Endodermal cell (in vitro differentiated cells): ENCODE results near the gene SMG5. TPM values are rescaled to one million over a fixed set of nuclear protein-coding genes. Genes with fewer than 3 reads are reported as not detected.
A peak's percentile ranks its signal among the peaks of the same experiment; 100 is the strongest.

Experiments used
- DNase-seq: peaks from one replicate; pipeline ENCODE4 v3.0.0-alpha.2; 2017
- H3K27ac ChIP-seq: 2 replicates; pipeline ENCODE4 v1.5.1; 2013; ENCODE audit warnings: mild to moderate bottlenecking, low read depth, low read length, moderate library complexity
- H3K27me3 ChIP-seq: 2 replicates; pipeline ENCODE4 v1.6.1; 2013; ENCODE audit warnings: mild to moderate bottlenecking, low read length, moderate library complexity; ENCODE audit not compliant: insufficient read depth, control insufficient read depth, poor library complexity, severe bottlenecking
- H3K36me3 ChIP-seq: 2 replicates; pipeline ENCODE4 v1.7.0; 2013; ENCODE audit warnings: mild to moderate bottlenecking, low read length, moderate library complexity; ENCODE audit not compliant: control insufficient read depth, insufficient read depth
- H3K4me1 ChIP-seq: one replicate; pipeline ENCODE4 v1.7.0; 2013; ENCODE audit warnings: low read length; ENCODE audit not compliant: control insufficient read depth, insufficient read depth
- H3K4me3 ChIP-seq: 2 replicates; pipeline ENCODE4 v1.5.1; 2013; ENCODE audit warnings: mild to moderate bottlenecking, low read length, moderate library complexity
- H3K9ac ChIP-seq: 2 replicates; pipeline ENCODE4 v1.6.1; 2013; ENCODE audit warnings: mild to moderate bottlenecking, low read length, moderate library complexity; ENCODE audit not compliant: poor library complexity, severe bottlenecking; ENCODE audit errors: extremely low read depth
- H3K9me3 ChIP-seq: 2 replicates; pipeline ENCODE4 v1.6.1; 2013; ENCODE audit warnings: mild to moderate bottlenecking, low read length, moderate library complexity; ENCODE audit not compliant: control insufficient read depth
- H3K27ac Mint-ChIP-seq: 2 replicates; pipeline ENCODE4 v1.8.0; 2020; ENCODE audit warnings: mixed read lengths
- H3K27me3 Mint-ChIP-seq: 2 replicates; pipeline ENCODE4 v1.8.0; 2021; ENCODE audit warnings: mild to moderate bottlenecking, mixed read lengths; ENCODE audit not compliant: insufficient read depth
- H3K36me3 Mint-ChIP-seq: 2 replicates; pipeline ENCODE4 v1.8.0; 2020; ENCODE audit warnings: low read depth, mixed read lengths
- H3K4me1 Mint-ChIP-seq: 2 replicates; pipeline ENCODE4 v1.8.0; 2020; ENCODE audit warnings: mixed read lengths
- H3K4me3 Mint-ChIP-seq: 2 replicates; pipeline ENCODE4 v1.8.0; 2020; ENCODE audit warnings: mild to moderate bottlenecking, moderate library complexity, mixed read lengths
- H3K9me3 Mint-ChIP-seq: 2 replicates; pipeline ENCODE4 v1.8.0; 2020; ENCODE audit warnings: mild to moderate bottlenecking, mixed read lengths
- WGBS, 2 experiments: methylation state at CpG; one replicate each; pipeline versions ENCODE4 v1.1.5 to v1.1.7; 2013; ENCODE audit warnings: missing lambda C conversion rate in 2 of 2, mixed read lengths in 1 of 2; ENCODE audit not compliant: insufficient coverage in 1 of 2, insufficient read length in 1 of 2; 5-methylcytosine and 5-hydroxymethylcytosine counted together
- total RNA-seq, 2 donors: library from RNA; stranded (reverse); fragmentation: NEBNext Ultra II Directional in 1 of 2; extraction: Animal tissue kit (Norgen Biotek cat#: 25700) in 1 of 2; gene quantifications; 2 replicates in 1 of 2; 3 replicates in 1 of 2; pipeline ENCODE4 v1.2.1, GENCODE V29; 2021
- TF ChIP-seq, protein P1 (sequence below): fragments of 200-600 bp; sonication (generic); conservative IDR thresholded peaks from 2 replicates; pipeline ENCODE4 v1.5.0; 2021; ENCODE audit warnings: antibody characterized with exemption, mild to moderate bottlenecking

The SMG5 gene
- total RNA-seq, 2 donors from 2014 or later: 103 to 111 TPM

DNA sequence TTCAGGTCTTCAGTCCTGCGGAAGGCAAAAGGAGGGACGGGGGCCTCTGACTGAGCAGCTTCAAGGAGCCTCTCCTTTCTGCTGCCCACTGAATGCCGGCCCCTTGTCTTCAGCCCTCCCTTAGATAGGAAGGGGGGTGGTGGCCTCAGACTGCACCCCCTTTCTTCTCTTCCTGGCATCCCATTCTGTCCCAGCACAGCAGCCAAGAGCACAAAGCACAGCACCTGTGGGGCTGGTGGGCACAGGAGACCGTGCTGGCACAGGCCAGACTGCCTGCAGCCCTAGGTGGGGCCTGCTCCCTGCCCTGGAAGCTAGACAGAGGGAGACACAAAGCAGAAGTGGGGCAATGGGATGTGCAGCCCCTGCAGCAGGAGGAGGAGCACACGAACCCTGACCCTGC lies 33.0 kb downstream of the SMG5 start:
- H3K27me3 ChIP-seq: no peaks in the 10 kb centered on the region
- no peak overlapping the region for H3K27ac ChIP-seq
- 89 to 93% methylated on average over 1 to 5 of the region's 5 CpGs for WGBS, 2 experiments
- Mint-ChIP-seq H3K9me3 (no peaks in the 10 kb centered on the region), H3K4me3 (no peak overlapping the region), H3K27ac (no peak overlapping the region), H3K4me1 (peaks cover 6% of the 10 kb centered on the region), H3K27me3 (peaks cover 4% of the 10 kb centered on the region), H3K36me3 (peaks cover 46% of the 10 kb centered on the region)
- H3K4me3 ChIP-seq: no peak overlapping the region
- H3K36me3 ChIP-seq: peaks cover 51% of the 10 kb centered on the region
- TF ChIP-seq, protein P1, sequence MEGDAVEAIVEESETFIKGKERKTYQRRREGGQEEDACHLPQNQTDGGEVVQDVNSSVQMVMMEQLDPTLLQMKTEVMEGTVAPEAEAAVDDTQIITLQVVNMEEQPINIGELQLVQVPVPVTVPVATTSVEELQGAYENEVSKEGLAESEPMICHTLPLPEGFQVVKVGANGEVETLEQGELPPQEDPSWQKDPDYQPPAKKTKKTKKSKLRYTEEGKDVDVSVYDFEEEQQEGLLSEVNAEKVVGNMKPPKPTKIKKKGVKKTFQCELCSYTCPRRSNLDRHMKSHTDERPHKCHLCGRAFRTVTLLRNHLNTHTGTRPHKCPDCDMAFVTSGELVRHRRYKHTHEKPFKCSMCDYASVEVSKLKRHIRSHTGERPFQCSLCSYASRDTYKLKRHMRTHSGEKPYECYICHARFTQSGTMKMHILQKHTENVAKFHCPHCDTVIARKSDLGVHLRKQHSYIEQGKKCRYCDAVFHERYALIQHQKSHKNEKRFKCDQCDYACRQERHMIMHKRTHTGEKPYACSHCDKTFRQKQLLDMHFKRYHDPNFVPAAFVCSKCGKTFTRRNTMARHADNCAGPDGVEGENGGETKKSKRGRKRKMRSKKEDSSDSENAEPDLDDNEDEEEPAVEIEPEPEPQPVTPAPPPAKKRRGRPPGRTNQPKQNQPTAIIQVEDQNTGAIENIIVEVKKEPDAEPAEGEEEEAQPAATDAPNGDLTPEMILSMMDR: no peak
- H3K9ac ChIP-seq: no peak overlapping the region
- H3K9me3 ChIP-seq: no peaks in the 10 kb centered on the region
- no peak for DNase-seq
- no peaks in the 10 kb centered on the region for H3K4me1 ChIP-seq

DNA sequence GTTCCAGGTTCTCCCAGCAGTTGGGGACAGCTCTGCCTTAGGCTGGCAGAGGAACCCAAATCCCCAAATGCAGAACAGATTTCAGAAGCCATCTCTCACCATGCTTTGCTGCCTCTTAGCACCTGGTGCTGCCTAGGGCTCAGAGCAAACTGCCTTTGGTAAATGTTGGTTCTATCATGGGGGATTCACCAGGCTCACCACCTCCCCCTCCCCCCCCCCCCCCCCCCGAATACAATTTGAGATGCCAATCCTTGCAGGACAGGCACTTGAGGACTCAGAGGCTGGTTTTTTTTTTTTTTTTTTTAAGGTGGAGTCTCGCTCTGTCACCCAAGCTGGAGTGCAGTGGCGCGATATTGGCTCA lies 34.3 kb downstream of the SMG5 start:
- no peaks in the 10 kb centered on the region for H3K4me1 ChIP-seq
- H3K4me1 Mint-ChIP-seq: peaks cover 6% of the 10 kb centered on the region
- H3K27me3 Mint-ChIP-seq: peaks cover 4% of the 10 kb centered on the region
- 94% methylated on average over 3 of the region's 4 CpGs; no CpG with 5 or more reads in 1 of the 2 experiments for WGBS, 2 experiments
- H3K27me3 ChIP-seq: no peaks in the 10 kb centered on the region
- TF ChIP-seq, protein P1: no peak
- no peak overlapping the region for H3K4me3 Mint-ChIP-seq
- no peak overlapping the region for H3K4me3 ChIP-seq
- H3K9me3 Mint-ChIP-seq: no peaks in the 10 kb centered on the region
- no peak overlapping the region for H3K9ac ChIP-seq
- H3K36me3 ChIP-seq: peaks cover 40% of the 10 kb centered on the region
- H3K27ac ChIP-seq: peak overlapping the region; percentile 80
- H3K9me3 ChIP-seq: no peaks in the 10 kb centered on the region
- no peak for DNase-seq
- no peak overlapping the region for H3K27ac Mint-ChIP-seq
- peaks cover 36% of the 10 kb centered on the region for H3K36me3 Mint-ChIP-seq

DNA sequence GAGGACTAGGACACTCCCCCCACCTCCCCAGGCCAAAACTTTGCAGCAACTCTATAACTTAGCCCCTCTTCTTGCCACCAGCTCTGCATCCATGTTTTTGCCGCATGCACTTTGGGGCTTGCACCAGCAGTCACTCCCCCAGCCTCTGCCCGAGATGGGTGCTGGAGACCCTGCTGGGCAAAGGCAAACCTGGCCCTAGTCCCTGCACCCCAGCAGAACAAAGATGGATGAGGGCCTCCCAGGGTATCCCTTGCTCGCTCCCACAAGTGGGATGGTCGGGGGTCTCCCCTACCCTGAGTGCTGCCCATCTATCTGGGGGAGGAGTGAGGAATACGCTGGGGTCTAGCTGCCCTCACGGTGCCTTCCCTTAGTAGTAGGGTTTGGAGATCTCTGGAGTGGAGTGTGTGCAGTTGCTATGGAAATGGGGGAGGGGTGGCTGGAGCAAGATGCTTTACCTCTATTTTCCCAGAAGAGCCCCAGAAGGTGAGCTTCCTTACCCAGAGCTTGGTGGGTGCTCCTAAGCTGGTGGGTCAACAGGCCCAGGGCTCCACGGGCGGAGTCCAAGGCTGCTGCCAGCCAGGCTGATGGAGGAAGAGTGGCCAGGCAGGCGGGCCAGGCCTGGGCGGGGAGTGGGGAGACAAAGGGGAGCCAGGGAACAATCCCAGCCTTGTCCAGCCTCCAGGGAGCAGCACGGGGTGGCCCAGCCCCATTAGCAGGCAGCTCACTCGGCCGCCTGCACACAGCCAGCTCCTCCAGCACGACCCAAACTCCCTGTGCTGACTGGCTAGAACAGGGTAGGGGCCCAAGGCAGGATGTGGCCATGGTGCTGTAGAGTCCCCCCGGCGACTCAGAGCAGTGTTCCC lies 34.9 kb downstream of the SMG5 start, which contains the start of gene PAQR6:
TSS of gene PAQR6 (minus strand) at position 597 of the 863 bp plus-strand sequence. CDS start 1,325 bp downstream, outside the sequence.
- 81 to 88% methylated on average over 10 to 16 of the region's 16 CpGs for WGBS, 2 experiments
- H3K4me1 Mint-ChIP-seq: peaks cover 6% of the 10 kb centered on the region
- H3K27ac Mint-ChIP-seq: no peak within 1 kb of the TSS
- no peaks in the 10 kb centered on the region for H3K9me3 ChIP-seq
- H3K27me3 Mint-ChIP-seq: peaks cover 4% of the 10 kb centered on the region
- H3K9ac ChIP-seq: no peak within 1 kb of the TSS
- H3K36me3 Mint-ChIP-seq: peaks cover 30% of the 10 kb centered on the region
- no peaks in the 10 kb centered on the region for H3K27me3 ChIP-seq
- H3K4me3 ChIP-seq: no peak within 1 kb of the TSS
- H3K4me1 ChIP-seq: no peaks in the 10 kb centered on the region
- H3K36me3 ChIP-seq: peaks cover 34% of the 10 kb centered on the region
- peak within 1 kb of the TSS; percentile 80 for H3K27ac ChIP-seq
- TF ChIP-seq, protein P1: no peak
- peak; percentile 66 for DNase-seq
- no peak within 1 kb of the TSS for H3K4me3 Mint-ChIP-seq
- H3K9me3 Mint-ChIP-seq: no peaks in the 10 kb centered on the region
